Prostate gland (tissue), 2 donors: ENCODE data around the gene HOXA10.

Experiments
- POLR2A ChIP-seq: fragments of 450-650 bp; IDR thresholded peaks from one replicate; pipeline ENCODE4 v1.6.1; 2016; ENCODE audit warnings: antibody characterized with exemption, mild to moderate bottlenecking
- POLR2AphosphoS5 ChIP-seq: sonication (generic); formaldehyde crosslinking; IDR thresholded peaks from one replicate; pipeline ENCODE4 v1.6.1; 2017; ENCODE audit warnings: antibody characterized with exemption
- TF ChIP-seq, protein P1 (sequence below), 4 experiments: fragments of 200-600 bp in 2 of 4; fragments of 450-650 bp in 2 of 4; sonication (generic) in 2 of 4; IDR thresholded peaks; 1 replicate in 3 of 4; 2 replicates in 1 of 4; pipeline ENCODE4 v1.5.1; 2016 to 2019; ENCODE audit warnings: antibody characterized with exemption in 4 of 4, mild to moderate bottlenecking in 2 of 4, moderate library complexity in 2 of 4

- no peak for TF ChIP-seq POLR2A
- peak; percentile 0 for TF ChIP-seq POLR2AphosphoS5
- TF ChIP-seq, protein P1, sequence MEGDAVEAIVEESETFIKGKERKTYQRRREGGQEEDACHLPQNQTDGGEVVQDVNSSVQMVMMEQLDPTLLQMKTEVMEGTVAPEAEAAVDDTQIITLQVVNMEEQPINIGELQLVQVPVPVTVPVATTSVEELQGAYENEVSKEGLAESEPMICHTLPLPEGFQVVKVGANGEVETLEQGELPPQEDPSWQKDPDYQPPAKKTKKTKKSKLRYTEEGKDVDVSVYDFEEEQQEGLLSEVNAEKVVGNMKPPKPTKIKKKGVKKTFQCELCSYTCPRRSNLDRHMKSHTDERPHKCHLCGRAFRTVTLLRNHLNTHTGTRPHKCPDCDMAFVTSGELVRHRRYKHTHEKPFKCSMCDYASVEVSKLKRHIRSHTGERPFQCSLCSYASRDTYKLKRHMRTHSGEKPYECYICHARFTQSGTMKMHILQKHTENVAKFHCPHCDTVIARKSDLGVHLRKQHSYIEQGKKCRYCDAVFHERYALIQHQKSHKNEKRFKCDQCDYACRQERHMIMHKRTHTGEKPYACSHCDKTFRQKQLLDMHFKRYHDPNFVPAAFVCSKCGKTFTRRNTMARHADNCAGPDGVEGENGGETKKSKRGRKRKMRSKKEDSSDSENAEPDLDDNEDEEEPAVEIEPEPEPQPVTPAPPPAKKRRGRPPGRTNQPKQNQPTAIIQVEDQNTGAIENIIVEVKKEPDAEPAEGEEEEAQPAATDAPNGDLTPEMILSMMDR (IDR thresholded peaks at IDR 0.05): no peak
These were observed 25.9 kb downstream of the HOXA10 start for GRCh38 chr7:27148031-27148755.
